GM12872 (cell line): Measurements from ENCODE around the gene ELL2.

Experiments
- TF ChIP-seq, protein P1 (sequence below): IDR thresholded peaks from 3 replicates; pipeline ENCODE4 v1.5.1; 2011; ENCODE audit warnings: low read depth, mild to moderate bottlenecking, low read length, moderate library complexity; ENCODE audit not compliant: insufficient read depth

Gene ELL2

DNA sequence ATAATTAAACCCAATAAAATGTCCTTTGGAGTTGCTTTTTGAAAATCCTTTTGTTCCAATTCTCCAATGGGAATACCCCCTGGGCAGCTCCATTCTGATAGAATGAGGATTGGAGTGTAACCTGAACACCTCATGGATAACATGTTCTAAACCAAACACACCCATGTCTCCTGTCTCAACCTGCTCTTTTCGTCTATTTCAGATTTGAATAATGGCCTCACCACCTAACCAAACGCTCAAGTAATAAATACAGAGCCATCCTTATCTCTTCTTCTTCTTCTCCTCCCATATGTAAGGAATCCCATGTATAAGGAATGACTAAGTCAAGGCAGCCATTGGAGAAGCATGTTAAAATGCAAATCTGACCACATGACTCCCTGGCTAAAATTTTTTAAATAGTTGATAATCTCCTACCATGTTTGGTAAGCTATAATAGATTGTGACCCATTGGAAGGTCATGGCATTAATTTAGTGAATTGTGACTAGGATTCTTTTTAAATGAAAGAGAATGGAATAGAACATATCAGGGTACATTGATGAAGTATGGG lies 26.0 kb downstream of the ELL2 start:
- TF ChIP-seq, protein P1, sequence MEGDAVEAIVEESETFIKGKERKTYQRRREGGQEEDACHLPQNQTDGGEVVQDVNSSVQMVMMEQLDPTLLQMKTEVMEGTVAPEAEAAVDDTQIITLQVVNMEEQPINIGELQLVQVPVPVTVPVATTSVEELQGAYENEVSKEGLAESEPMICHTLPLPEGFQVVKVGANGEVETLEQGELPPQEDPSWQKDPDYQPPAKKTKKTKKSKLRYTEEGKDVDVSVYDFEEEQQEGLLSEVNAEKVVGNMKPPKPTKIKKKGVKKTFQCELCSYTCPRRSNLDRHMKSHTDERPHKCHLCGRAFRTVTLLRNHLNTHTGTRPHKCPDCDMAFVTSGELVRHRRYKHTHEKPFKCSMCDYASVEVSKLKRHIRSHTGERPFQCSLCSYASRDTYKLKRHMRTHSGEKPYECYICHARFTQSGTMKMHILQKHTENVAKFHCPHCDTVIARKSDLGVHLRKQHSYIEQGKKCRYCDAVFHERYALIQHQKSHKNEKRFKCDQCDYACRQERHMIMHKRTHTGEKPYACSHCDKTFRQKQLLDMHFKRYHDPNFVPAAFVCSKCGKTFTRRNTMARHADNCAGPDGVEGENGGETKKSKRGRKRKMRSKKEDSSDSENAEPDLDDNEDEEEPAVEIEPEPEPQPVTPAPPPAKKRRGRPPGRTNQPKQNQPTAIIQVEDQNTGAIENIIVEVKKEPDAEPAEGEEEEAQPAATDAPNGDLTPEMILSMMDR: no peak

DNA sequence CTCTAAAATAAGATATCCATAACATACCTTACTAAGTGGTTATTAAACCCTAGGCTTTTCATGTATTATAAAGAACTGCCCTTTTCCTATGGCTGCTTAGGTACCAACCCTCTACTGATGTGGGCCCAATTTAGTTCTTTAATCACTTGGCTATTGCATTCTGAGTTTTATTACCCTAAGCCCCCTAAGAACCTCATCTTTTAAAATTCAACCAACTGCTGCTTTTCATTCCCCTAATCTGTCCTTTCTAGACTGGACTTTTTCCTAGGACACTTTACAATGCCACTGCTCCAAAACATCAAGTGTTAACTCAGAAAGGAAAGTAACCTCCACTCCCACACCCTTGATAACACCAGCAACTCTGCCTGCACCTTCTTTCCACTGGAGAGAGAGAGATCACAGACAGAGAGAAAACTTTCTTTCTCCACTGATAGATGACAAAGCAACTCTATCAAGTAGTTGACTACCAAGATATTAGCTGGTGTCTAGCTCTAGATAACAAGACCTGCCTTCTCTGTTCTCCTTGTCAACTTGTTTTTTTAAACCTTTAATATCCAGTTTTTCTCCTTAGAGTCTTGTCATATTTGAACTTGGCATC lies 27.3 kb downstream of the ELL2 start:
- TF ChIP-seq, protein P1: no peak

DNA sequence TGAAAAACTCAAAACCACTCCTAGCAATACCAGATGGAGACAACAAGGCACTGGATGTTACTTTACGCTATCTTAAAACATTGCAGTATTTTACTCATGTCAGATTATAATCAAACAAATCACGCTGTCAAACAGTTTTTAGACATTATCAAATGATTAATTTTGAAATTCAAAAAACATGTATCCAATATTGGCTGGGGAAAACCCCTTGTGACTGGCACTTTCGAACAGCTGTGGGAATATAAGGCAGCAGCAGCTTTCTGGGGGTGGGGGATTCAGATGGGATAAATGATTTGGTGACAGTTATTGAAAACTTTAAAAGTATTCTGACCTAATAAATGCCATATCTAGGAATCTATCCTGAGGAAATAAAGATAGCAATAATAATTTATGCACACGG lies 28.7 kb downstream of the ELL2 start:
- TF ChIP-seq, protein P1: no peak

DNA sequence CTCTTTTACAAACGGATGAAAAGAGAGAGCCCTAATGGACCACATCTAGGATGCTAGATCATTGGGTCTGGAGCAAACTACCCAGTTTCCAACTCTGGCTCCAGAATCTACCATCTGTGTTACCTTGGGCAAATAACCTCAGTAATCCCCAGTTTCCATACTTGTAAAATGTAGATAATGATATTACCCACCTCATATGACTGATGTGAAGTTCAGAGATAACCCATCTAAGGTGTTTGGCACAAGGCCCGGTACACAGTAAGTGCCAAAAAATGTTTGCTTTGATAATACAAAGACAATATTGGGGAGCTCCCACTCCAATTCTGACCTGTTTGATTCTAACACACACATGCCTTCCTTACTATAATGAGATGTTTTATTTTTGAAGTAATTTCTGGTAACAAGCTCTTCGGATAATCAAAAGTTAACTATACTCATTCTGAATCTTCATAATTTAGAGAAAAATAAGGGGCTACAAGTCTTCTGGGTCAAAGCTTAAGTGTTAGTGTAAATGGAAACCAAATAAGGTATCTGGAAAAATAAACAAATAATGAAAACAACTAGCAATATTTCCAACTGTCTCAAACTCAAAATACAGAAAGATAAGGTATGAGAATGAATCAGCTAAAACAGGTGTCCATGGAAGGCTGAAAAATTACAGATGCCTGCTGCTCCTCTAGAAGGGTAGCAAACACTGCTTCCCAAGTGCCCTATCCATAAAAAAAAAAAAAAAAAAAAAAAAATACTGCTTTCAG lies 30.4 kb downstream of the ELL2 start:
- TF ChIP-seq, protein P1: no peak

DNA sequence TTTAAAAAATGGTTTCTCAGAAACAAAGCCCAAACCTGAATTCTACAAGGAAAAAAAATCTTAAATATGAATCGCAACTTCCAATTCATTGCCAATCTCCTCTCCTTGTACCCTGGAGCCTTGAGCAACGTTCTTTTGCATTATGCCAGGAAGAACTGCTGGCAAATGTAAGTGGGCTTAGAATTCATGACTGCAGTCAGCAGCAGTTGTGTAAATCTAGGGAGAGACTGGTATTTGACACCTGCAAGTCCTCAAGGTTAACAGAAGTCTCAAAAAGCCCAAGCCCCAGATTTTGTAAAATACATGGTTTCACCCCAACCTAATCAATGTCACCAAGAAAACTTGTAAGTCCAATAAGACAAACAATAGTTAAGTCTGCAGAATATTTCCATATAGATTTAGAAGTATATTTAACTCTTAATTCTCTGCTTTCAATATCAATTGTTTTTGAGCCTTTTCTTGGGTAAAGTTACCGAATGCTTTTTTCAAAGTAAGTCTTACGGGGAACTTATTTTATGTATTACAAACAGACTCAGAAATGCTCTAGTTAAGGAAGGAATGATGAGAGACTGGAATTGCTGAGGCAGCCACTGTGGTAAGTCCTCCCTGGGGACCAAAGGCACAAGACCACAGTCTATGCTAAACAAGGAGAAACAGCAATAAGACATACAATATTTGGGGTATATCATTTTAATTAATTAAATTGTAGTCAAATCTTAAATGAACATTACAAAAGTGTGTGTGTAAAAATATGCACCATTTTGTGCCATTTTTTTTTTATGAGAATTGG lies 31.3 kb downstream of the ELL2 start:
- TF ChIP-seq, protein P1: no peak

DNA sequence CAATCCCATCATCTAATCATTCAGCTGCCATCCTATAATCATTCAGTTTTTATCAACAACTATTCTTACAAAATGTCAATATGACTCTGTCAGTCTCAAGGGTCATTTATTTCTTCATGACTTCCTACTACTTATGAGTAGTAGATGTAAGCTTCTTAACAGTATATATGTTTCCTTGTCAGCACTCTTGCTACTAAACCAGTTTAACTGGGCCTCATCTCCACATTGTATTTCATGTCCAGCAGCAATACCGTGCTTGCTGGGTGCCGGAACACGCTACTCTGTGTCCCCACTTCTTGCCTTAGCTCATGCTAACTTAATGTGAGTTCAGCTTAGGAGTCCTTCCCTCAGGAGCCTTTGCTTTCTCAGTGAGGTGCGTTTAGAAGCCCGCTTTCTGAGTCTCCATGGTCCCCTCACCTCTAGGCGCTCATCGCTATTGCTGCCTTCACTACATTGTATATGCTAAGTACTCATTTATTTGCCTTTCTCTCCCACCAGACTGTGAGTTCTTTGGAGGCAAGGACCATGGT lies 32.9 kb downstream of the ELL2 start:
- TF ChIP-seq, protein P1: no peak
